SK-N-SH treated with all-trans-retinoic acid at 6 μM for 48 hours (cell line): ENCODE data around the gene ARID3A.

Source experiments
- ARNTL ChIP-seq: fragments of 450-650 bp; formaldehyde crosslinking; IDR thresholded peaks from 2 replicates; pipeline ENCODE4 v1.5.0; 2020; ENCODE audit warnings: low read depth, mild to moderate bottlenecking, moderate library complexity, borderline replicate concordance
- PPARA ChIP-seq: fragments of 250-450 bp; sonication (Bioruptor Pico); IDR thresholded peaks from 2 replicates; pipeline ENCODE4 v1.5.0; 2020; ENCODE audit warnings: mild to moderate bottlenecking, borderline replicate concordance
- SNAI2 ChIP-seq: fragments of 250-450 bp; sonication (Bioruptor Pico); IDR thresholded peaks from 2 replicates; pipeline ENCODE4 v1.5.0; 2020; ENCODE audit warnings: mild to moderate bottlenecking, moderate library complexity
- TCF4 ChIP-seq: fragments of 250-450 bp; sonication (Bioruptor Pico); IDR thresholded peaks from 2 replicates; pipeline ENCODE4 v1.8.0; 2021; ENCODE audit warnings: mild to moderate bottlenecking, moderate library complexity, borderline replicate concordance
- TOX ChIP-seq: fragments of 250-450 bp; sonication (Bioruptor Pico); IDR thresholded peaks from 2 replicates; pipeline ENCODE4 v1.8.0; 2021; ENCODE audit warnings: mild to moderate bottlenecking, moderate library complexity, borderline replicate concordance
- ZFP3 ChIP-seq: fragments of 250-450 bp; sonication (Bioruptor Pico); IDR thresholded peaks from 2 replicates; pipeline ENCODE4 v1.5.0; 2020; ENCODE audit warnings: mild to moderate bottlenecking, moderate library complexity
- ZFP30 ChIP-seq: fragments of 450-650 bp; formaldehyde crosslinking; IDR thresholded peaks from 2 replicates; pipeline ENCODE4 v1.5.0; 2022; ENCODE audit warnings: mild to moderate bottlenecking, moderate library complexity
- ZNF565 ChIP-seq: fragments of 450-650 bp; formaldehyde crosslinking; conservative IDR thresholded peaks from 2 replicates; pipeline ENCODE4 v1.5.0; 2020; ENCODE audit warnings: low read depth, mild to moderate bottlenecking, moderate library complexity
- ZNF8 ChIP-seq: fragments of 450-650 bp; formaldehyde crosslinking; IDR thresholded peaks from 2 replicates; pipeline ENCODE4 v1.5.0; 2020; ENCODE audit warnings: mild to moderate bottlenecking, moderate library complexity
- TF ChIP-seq, protein P1 (sequence below): fragments of 250-450 bp; sonication (Bioruptor Pico); IDR thresholded peaks from 2 replicates; pipeline ENCODE4 v1.8.0; 2020; ENCODE audit warnings: mild to moderate bottlenecking, moderate library complexity, borderline replicate concordance
- TF ChIP-seq, protein P2 (sequence below): fragments of 250-450 bp; sonication (Bioruptor Pico); IDR thresholded peaks from 2 replicates; pipeline ENCODE4 v1.5.0; 2020; ENCODE audit warnings: mild to moderate bottlenecking, moderate library complexity
- TF ChIP-seq, protein P3 (sequence below): fragments of 250-450 bp; sonication (Bioruptor Pico); IDR thresholded peaks from 2 replicates; pipeline ENCODE4 v1.5.1; 2020; ENCODE audit warnings: low read depth, mild to moderate bottlenecking, moderate library complexity
- TF ChIP-seq, protein P4 (sequence below): fragments of 250-450 bp; sonication (Bioruptor Pico); IDR thresholded peaks from 2 replicates; pipeline ENCODE4 v1.5.1; 2021; ENCODE audit warnings: mild to moderate bottlenecking, moderate library complexity

DNA sequence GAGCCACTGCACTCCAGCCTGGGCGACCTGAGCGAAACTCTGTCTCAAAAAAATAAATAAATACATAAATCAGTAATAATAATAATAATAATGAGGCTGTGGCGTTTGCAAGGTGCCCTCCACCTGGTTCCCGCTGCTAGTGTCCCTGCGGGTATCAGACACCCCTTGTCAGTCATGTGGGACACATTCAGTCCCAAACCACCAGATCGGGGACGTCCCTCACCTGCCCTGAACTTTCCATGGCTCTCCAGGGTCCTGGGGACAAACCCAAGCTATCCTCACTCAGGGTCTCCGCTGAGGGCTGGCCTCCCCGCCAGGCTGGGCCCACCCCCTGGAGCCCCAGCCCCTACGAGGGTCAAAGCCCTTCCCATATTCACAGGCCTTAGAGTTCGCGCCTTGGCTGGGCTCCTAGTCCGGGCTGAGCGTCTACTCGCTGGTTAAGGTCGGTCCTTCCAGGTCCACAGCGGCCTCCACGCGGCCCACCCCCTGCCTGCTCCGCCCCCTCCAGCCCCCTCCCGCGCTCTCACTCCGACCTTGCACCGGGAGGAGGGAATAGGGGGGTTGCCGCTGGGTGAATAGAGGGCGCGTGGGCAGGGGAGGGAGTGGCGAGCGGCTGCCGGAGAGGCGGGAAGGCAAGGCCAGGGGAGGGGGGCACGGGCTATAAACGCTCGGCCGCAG lies 9.1 kb upstream of the ARID3A start:
- TF ChIP-seq ZFP3 (CRISPR knock-in tag) (no peak), TOX (CRISPR knock-in tag) (no peak), ZNF565 (CRISPR knock-in tag) (no peak), SNAI2 (CRISPR knock-in tag) (no peak), ARNTL (CRISPR knock-in tag) (no peak), PPARA (CRISPR knock-in tag) (no peak), ZFP30 (CRISPR knock-in tag) (no peak), TCF4 (CRISPR knock-in tag) (no peak), ZNF8 (CRISPR knock-in tag) (no peak)
- TF ChIP-seq, protein P1, sequence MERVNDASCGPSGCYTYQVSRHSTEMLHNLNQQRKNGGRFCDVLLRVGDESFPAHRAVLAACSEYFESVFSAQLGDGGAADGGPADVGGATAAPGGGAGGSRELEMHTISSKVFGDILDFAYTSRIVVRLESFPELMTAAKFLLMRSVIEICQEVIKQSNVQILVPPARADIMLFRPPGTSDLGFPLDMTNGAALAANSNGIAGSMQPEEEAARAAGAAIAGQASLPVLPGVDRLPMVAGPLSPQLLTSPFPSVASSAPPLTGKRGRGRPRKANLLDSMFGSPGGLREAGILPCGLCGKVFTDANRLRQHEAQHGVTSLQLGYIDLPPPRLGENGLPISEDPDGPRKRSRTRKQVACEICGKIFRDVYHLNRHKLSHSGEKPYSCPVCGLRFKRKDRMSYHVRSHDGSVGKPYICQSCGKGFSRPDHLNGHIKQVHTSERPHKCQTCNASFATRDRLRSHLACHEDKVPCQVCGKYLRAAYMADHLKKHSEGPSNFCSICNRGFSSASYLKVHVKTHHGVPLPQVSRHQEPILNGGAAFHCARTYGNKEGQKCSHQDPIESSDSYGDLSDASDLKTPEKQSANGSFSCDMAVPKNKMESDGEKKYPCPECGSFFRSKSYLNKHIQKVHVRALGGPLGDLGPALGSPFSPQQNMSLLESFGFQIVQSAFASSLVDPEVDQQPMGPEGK: no peak
- TF ChIP-seq, protein P2, sequence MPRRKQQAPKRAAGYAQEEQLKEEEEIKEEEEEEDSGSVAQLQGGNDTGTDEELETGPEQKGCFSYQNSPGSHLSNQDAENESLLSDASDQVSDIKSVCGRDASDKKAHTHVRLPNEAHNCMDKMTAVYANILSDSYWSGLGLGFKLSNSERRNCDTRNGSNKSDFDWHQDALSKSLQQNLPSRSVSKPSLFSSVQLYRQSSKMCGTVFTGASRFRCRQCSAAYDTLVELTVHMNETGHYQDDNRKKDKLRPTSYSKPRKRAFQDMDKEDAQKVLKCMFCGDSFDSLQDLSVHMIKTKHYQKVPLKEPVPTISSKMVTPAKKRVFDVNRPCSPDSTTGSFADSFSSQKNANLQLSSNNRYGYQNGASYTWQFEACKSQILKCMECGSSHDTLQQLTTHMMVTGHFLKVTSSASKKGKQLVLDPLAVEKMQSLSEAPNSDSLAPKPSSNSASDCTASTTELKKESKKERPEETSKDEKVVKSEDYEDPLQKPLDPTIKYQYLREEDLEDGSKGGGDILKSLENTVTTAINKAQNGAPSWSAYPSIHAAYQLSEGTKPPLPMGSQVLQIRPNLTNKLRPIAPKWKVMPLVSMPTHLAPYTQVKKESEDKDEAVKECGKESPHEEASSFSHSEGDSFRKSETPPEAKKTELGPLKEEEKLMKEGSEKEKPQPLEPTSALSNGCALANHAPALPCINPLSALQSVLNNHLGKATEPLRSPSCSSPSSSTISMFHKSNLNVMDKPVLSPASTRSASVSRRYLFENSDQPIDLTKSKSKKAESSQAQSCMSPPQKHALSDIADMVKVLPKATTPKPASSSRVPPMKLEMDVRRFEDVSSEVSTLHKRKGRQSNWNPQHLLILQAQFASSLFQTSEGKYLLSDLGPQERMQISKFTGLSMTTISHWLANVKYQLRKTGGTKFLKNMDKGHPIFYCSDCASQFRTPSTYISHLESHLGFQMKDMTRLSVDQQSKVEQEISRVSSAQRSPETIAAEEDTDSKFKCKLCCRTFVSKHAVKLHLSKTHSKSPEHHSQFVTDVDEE (CRISPR knock-in tag): no peak
- TF ChIP-seq, protein P3, sequence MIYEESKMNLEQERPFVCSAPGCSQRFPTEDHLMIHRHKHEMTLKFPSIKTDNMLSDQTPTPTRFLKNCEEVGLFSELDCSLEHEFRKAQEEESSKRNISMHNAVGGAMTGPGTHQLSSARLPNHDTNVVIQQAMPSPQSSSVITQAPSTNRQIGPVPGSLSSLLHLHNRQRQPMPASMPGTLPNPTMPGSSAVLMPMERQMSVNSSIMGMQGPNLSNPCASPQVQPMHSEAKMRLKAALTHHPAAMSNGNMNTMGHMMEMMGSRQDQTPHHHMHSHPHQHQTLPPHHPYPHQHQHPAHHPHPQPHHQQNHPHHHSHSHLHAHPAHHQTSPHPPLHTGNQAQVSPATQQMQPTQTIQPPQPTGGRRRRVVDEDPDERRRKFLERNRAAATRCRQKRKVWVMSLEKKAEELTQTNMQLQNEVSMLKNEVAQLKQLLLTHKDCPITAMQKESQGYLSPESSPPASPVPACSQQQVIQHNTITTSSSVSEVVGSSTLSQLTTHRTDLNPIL (CRISPR knock-in tag): no peak
- TF ChIP-seq, protein P4, sequence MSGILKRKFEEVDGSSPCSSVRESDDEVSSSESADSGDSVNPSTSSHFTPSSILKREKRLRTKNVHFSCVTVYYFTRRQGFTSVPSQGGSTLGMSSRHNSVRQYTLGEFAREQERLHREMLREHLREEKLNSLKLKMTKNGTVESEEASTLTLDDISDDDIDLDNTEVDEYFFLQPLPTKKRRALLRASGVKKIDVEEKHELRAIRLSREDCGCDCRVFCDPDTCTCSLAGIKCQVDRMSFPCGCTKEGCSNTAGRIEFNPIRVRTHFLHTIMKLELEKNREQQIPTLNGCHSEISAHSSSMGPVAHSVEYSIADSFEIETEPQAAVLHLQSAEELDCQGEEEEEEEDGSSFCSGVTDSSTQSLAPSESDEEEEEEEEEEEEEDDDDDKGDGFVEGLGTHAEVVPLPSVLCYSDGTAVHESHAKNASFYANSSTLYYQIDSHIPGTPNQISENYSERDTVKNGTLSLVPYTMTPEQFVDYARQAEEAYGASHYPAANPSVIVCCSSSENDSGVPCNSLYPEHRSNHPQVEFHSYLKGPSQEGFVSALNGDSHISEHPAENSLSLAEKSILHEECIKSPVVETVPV (CRISPR knock-in tag): no peak
